Measurements from ENCODE around the gene ISOC2. TPM values are rescaled to one million over a fixed set of nuclear protein-coding genes. Genes with fewer than 3 reads are reported as not detected.

Gene ISOC2
- total and polyA plus RNA-seq, 12 donors, result 18.1 to 181 (median 77.8) TPM

- no peak overlapping the region for H3K4me3 ChIP-seq
- no peak overlapping the region for H3K27ac ChIP-seq
- H3K9me3 ChIP-seq (replicated peaks in 1 of 3), result no peaks in the 10 kb centered on the region
- no peaks in the 10 kb centered on the region for H3K36me3 ChIP-seq (replicated peaks in 1 of 2)
- TF ChIP-seq CTCF (IDR thresholded peaks at IDR 0.05), result no peak
- TF ChIP-seq POLR2A (IDR thresholded peaks at IDR 0.05), result no peak
- H3K27me3 ChIP-seq, result peaks cover 41% of the 10 kb centered on the region
- intact Hi-C loops (cut with DNase I), result no loop called here
- WGBS, 4 donors, result 47 to 60% (median 50%) methylated on average over 7 to 8 of the region's 8 CpGs
- DNase-seq, result no peak
- no peaks in the 10 kb centered on the region for H3K4me1 ChIP-seq (replicated peaks in 1 of 2)
These were observed 15.4 kb downstream of the ISOC2 start for GRCh38 chr19:55446060-55446459.

- H3K27ac ChIP-seq, result no peak overlapping the region
- H3K36me3 ChIP-seq (replicated peaks in 1 of 2), result no peaks in the 10 kb centered on the region
- peaks cover 51% of the 10 kb centered on the region for H3K27me3 ChIP-seq
- DNase-seq, result no peak
- no peak overlapping the region for H3K4me3 ChIP-seq
- intact Hi-C loops (cut with DNase I), result no loop called here
- 31 to 50% (median 45%) methylated on average over 8 to 11 of the region's 11 CpGs for WGBS, 4 donors
- TF ChIP-seq POLR2A (IDR thresholded peaks at IDR 0.05), result no peak
- no peak for TF ChIP-seq CTCF (IDR thresholded peaks at IDR 0.05)
- no peaks in the 10 kb centered on the region for H3K4me1 ChIP-seq (replicated peaks in 1 of 2)
- H3K9me3 ChIP-seq (replicated peaks in 1 of 3), result no peaks in the 10 kb centered on the region
These were observed 16.8 kb downstream of the ISOC2 start for GRCh38 chr19:55444646-55445045.

- Histone ChIP-seq H3K27me3 (peaks cover 51% of the 10 kb centered on the region), H3K9me3 (replicated peaks in 1 of 3) (no peaks in the 10 kb centered on the region), H3K4me1 (replicated peaks in 1 of 2) (no peaks in the 10 kb centered on the region), H3K4me3 (no peak overlapping the region), H3K27ac (no peak overlapping the region), H3K36me3 (replicated peaks in 1 of 2) (no peaks in the 10 kb centered on the region)
- TF ChIP-seq POLR2A (IDR thresholded peaks at IDR 0.05) (no peak), CTCF (IDR thresholded peaks at IDR 0.05) (no peak)
- 29 to 34% (median 31%) methylated on average over 17 to 18 of the region's 18 CpGs for WGBS, 4 donors
- intact Hi-C loops (cut with DNase I), result no loop called here
- DNase-seq, result no peak
These were observed 17.5 kb downstream of the ISOC2 start for GRCh38 chr19:55443824-55444480.

GRCh38 chr19:55443045-55443823, 18.2 kb downstream of the ISOC2 start, which contains the start of gene SHISA7:
TSS of gene SHISA7 (minus strand) at chr19:55443300. CDS start at chr19:55442863, 437 bp downstream.
- TF ChIP-seq POLR2A (IDR thresholded peaks at IDR 0.05), result no peak
- TF ChIP-seq CTCF (IDR thresholded peaks at IDR 0.05), result no peak
- no peaks in the 10 kb centered on the region for H3K36me3 ChIP-seq (replicated peaks in 1 of 2)
- H3K27me3 ChIP-seq, result peaks cover 55% of the 10 kb centered on the region
- H3K4me1 ChIP-seq (replicated peaks in 1 of 2), result no peaks in the 10 kb centered on the region
- no peak for DNase-seq
- H3K9me3 ChIP-seq (replicated peaks in 1 of 3), result no peaks in the 10 kb centered on the region
- H3K27ac ChIP-seq, result no peak within 1 kb of the TSS
- intact Hi-C loops (cut with DNase I), result no loop called here
- no peak within 1 kb of the TSS for H3K4me3 ChIP-seq
- 1 to 2% (median 2%) methylated on average over 42 to 43 of the region's 43 CpGs for WGBS, 4 donors

Data from adrenal gland (tissue), 12 donors.